Heart left ventricle (tissue), 16 donors: ENCODE measurements around the gene CFAP77. TPM values are rescaled to one million over a fixed set of nuclear protein-coding genes. Genes with fewer than 3 reads are reported as not detected.

Experiments
- ATAC-seq, 4 donors: fragments of 200-7000 bp; cut with Tn5 transposase; one replicate each; pipeline ENCODE4 v1.9.1; 2020 to 2022; ENCODE audit warnings: moderate library complexity in 4 of 4, mild to moderate bottlenecking in 3 of 4, moderate number of reproducible peaks in 1 of 4
- DNase-seq, 5 donors: peaks; one replicate each; pipeline ENCODE4 v3.0.0-alpha.2; 2020
- H3K27ac ChIP-seq, 12 donors: fragments of 200-600 bp; sonication (generic) in 4 of 12; one replicate each; pipeline versions ENCODE4 v1.5.0 to v1.8.0; 2016 to 2022; ENCODE audit warnings: mild to moderate bottlenecking in 2 of 12
- H3K27me3 ChIP-seq, 9 donors: fragments of 200-600 bp; sonication (generic) in 2 of 9; one replicate each; pipeline versions ENCODE4 v1.5.1 to v1.8.0; 2016 to 2022; ENCODE audit warnings: mild to moderate bottlenecking in 3 of 9
- H3K36me3 ChIP-seq, 9 donors: fragments of 200-600 bp; sonication (generic) in 2 of 9; one replicate each; pipeline versions ENCODE4 v1.5.0 to v1.8.0; 2018 to 2022; ENCODE audit warnings: mild to moderate bottlenecking in 2 of 9
- H3K4me1 ChIP-seq, 12 donors: fragments of 200-600 bp; sonication (generic) in 4 of 12; one replicate each; pipeline versions ENCODE4 v1.5.0 to v1.8.0; 2016 to 2022; ENCODE audit warnings: mild to moderate bottlenecking in 3 of 12
- H3K4me3 ChIP-seq, 12 donors: fragments of 200-600 bp; sonication (generic) in 4 of 12; one replicate each; pipeline versions ENCODE4 v1.5.0 to v1.8.0; 2017 to 2022; ENCODE audit warnings: mild to moderate bottlenecking in 9 of 12, moderate library complexity in 4 of 12
- H3K9me3 ChIP-seq, 12 donors: fragments of 200-600 bp; sonication (generic) in 4 of 12; one replicate each; pipeline versions ENCODE4 v1.5.0 to v1.8.0; 2016 to 2022; ENCODE audit warnings: mild to moderate bottlenecking in 1 of 12
- POLR2A ChIP-seq, 2 donors: fragments of 450-650 bp; IDR thresholded peaks; one replicate each; pipeline ENCODE4 v1.6.1; 2017; ENCODE audit warnings: antibody characterized with exemption in 2 of 2, mild to moderate bottlenecking in 2 of 2, moderate library complexity in 2 of 2
- WGBS, 4 donors: extraction: QIAGEN DNeasy Blood & Tissue Kit in 2 of 4; methylation state at CpG; one replicate each; pipeline versions ENCODE4 v1.1.5 to v1.1.7; 2013 to 2018; 5-methylcytosine and 5-hydroxymethylcytosine counted together
- intact Hi-C, 10 donors: fragments of 100-400 bp; cut with DNase I; formaldehyde crosslinking; loops; one replicate each; pipeline versions ENCODE4 v1.11.1 to v1.14.2; 2022
- long read RNA-seq, 3 donors: library from polyadenylated mRNA; unstranded; transcript quantifications; one replicate each; pipeline ENCODE4 v2.0.0, GENCODE V29; 2020 to 2021
- polyA plus RNA-seq, 2 donors: library from polyadenylated mRNA; stranded (reverse); fragments of 200-250 nt; gene quantifications; one replicate each; pipeline ENCODE4 v1.2.3, GENCODE V29; 2013
- total RNA-seq, 9 donors: library from RNA; depleted of rRNA in 2 of 9; stranded (reverse); fragments of >200 nt in 2 of 9; fragmentation: NEBNext Ultra II Directional in 3 of 9; extraction: Animal tissue kit (Norgen Biotek cat#: 25700) in 3 of 9; gene quantifications; one replicate each; pipeline versions ENCODE4 v1.1.0 to v1.2.4, GENCODE V29; 2016 to 2023
- TF ChIP-seq, protein P1 (sequence below), 12 donors: fragments of 200-600 bp; sonication (generic) in 4 of 12; IDR thresholded peaks; one replicate each; pipeline versions ENCODE4 v1.5.0 to v1.8.0; 2018 to 2022; ENCODE audit warnings: antibody characterized with exemption in 12 of 12, mild to moderate bottlenecking in 5 of 12
- donor health status: ischemic (EF 13 %, LVEDD 7.1; RV severe dilation, severe dysfunction).
- donor health status: healthy with polysubstance abuse.
- donor health status: DM: no; HTN: yes; CAD: no.
- donor health status: DM: no; HTN: no; CAD: no.
- donor health status: ischemic (EF 25% LVEDD 6.9; RV normal size, moderate dysfunction).
- donor health status: ischemic (EF 25% LVEDD 5.7; RV mildly dilated, moderate dysfunction).
- donor health status: healthy.
- donor health status: DM: yes; HTN: yes; CAD: no.
- donor health status: ischemic (EF 35%, LVEDD 5.7; RV mildly dilated, moderate dysfunction).
- donor health status: nonischemic (EF 11% LVEDD 7.7; RV severe dilation, severe dysfunction).
- donor health status: DM: yes; HTN: yes; CAD: no.
- donor health status: PGD.
- donor health status: ischemic (EF 29% LVEDD 5.4; RV normal size, mild dysfunction).
- donor health status: nonischemic (EF 23%, LVEDD 6.1; RV moderate dilation, normal function).

Gene CFAP77
- total RNA-seq (1 to 10 TPM; 1.3 to 6.0 (median 2.2) TPM), polyA plus RNA-seq (1 to 10 TPM; 1.6 to 6.8 TPM)
- long read RNA-seq, donor 1, partial matches to known transcripts = 1 of 10 reads
- long read RNA-seq, donor 1, other reads (novel, unspliced or antisense) = 5 of 10 reads
- long read RNA-seq, donor 2, transcript CFAP77-203 (6 exons, 1,638 nt) = major isoform, 11 of 24 reads
- long read RNA-seq, donor 2, partial matches to known transcripts = 2 of 24 reads
- long read RNA-seq, donor 2, other reads (novel, unspliced or antisense) = 11 of 24 reads
- long read RNA-seq, donor 3, partial matches to known transcripts = 0 of 1 reads
- long read RNA-seq, donor 3, other reads (novel, unspliced or antisense) = 1 of 1 reads

DNA sequence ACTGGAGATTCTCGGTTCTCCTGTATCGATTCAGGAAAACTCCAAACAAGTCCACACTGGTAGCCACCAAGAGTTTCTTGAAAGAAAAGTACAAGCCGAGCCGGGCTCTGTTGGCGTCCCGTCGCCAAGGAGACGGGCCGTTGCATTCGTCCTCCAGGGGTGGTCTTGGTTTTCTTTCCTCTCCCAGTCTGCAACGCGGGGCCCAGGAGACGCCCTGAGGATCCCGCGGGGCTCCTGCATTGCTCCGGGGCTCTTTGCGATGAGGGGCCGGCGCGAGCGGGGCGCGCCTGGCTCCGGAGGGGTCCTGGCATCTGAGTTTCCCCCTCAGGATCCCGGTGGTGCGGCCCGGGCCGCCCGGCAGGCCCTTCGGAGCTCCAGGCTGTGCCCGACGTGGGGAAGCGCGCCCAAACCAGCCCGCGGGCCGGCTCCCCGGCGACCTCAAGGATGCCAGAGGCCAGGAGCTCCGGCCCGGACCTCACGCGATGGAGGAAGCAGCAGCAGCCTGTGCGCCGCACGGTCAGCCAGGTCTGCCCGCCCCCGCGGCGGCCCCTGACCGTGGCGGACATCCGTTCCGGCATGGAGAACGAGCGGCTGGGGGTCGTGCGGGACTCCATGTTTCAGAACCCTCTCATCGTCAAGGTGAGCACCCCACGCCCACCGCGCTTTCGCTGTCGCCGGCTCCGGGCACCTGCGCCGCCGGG is at the start of gene CFAP77:
TSS of gene CFAP77 (plus strand) at position 384 of the 701 bp plus-strand sequence. CDS start at position 445, 61 bp downstream.
- 2 to 5% (median 3%) methylated on average over 17 to 69 of the region's 69 CpGs for WGBS, 4 donors
- Histone ChIP-seq H3K4me1 (peaks cover 0 to 59% (median 37%) of the 10 kb centered on the region in 12 donors), H3K36me3 (no peaks in the 10 kb centered on the region)

DNA sequence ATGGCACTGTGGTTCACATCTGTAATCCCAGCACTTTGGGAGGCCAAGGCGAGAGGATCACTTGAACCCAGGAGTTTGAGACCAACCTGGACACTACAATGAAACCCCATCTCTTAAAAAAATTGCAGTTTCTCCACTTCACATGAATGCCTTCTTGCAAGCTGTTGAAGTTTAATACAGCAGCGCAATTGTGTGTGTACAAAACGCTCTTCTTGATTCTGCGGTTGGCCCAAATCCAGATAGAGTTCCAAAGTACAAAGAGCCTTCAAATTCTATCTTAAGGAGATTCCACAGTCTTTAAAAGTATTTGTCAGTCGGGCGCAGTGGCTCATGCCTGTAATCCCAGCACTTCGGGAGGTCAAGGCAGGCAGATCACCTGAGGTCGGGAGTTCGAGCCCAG is 45.9 kb upstream of the CFAP77 start:
- H3K27me3 ChIP-seq = no peaks in the 10 kb centered on the region
- H3K4me3 ChIP-seq = no peak overlapping the region
- intact Hi-C loops = no loop called here
- WGBS, 4 donors = 86 to 96% (median 95%) methylated on average over 6 to 9 of the region's 9 CpGs
- H3K9me3 ChIP-seq = no peaks in the 10 kb centered on the region
- DNase-seq (no peak), ATAC-seq (no peak)
- H3K4me1 ChIP-seq = no peaks in the 10 kb centered on the region
- no peaks in the 10 kb centered on the region for H3K36me3 ChIP-seq
- TF ChIP-seq, protein P1, sequence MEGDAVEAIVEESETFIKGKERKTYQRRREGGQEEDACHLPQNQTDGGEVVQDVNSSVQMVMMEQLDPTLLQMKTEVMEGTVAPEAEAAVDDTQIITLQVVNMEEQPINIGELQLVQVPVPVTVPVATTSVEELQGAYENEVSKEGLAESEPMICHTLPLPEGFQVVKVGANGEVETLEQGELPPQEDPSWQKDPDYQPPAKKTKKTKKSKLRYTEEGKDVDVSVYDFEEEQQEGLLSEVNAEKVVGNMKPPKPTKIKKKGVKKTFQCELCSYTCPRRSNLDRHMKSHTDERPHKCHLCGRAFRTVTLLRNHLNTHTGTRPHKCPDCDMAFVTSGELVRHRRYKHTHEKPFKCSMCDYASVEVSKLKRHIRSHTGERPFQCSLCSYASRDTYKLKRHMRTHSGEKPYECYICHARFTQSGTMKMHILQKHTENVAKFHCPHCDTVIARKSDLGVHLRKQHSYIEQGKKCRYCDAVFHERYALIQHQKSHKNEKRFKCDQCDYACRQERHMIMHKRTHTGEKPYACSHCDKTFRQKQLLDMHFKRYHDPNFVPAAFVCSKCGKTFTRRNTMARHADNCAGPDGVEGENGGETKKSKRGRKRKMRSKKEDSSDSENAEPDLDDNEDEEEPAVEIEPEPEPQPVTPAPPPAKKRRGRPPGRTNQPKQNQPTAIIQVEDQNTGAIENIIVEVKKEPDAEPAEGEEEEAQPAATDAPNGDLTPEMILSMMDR (IDR thresholded peaks at IDR 0.05) = no peak
- no peak for TF ChIP-seq POLR2A (IDR thresholded peaks at IDR 0.05)
- H3K27ac ChIP-seq = no peak overlapping the region

More for the DNA sequence above, at the start of gene CFAP77:
- DNase-seq = peak; percentile 27 to 77 (median 53)
- peaks cover 0 to 58% (median 31%) of the 10 kb centered on the region in 9 donors for H3K27me3 ChIP-seq
- H3K9me3 ChIP-seq = no peaks in the 10 kb centered on the region
- intact Hi-C loops = loop anchor here (2.0 to 10.0 kb wide), 14 partner anchors 55 to 562 kb away; partner anchors contain the start of genes DDX31 (in 1 of the 10), GTF3C4 (in 1 of the 10) and SETX (in 1 of the 10)
- H3K4me3 ChIP-seq = peak within 1 kb of the TSS; percentile 45 to 69 (median 54)
- peak within 1 kb of the TSS; percentile 43 to 91 (median 74) for H3K27ac ChIP-seq
- TF ChIP-seq, protein P1 (IDR thresholded peaks at IDR 0.05) = no peak
- TF ChIP-seq POLR2A (IDR thresholded peaks at IDR 0.05) = no peak
- peak in 3 of 4 donors; percentile 24 to 66 (median 61) for ATAC-seq

DNA sequence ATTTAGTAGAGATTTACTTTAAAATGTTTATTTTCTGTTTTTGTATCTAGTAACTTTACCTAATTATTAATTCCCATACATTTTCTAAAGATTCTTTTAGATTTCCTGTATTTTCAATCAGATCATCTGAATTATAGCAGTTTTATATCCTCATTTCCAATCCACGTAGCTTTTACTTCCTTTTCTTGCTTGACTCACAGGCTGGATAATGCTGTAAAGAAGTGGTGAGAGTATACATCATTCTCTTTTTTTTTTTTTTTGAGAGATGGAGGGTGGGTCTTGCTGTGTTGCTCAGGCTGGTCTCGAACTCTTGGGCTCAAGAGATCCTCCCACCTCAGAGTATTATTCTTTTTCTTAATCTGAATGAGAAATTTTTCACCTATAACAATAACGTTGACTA is 44.0 kb upstream of the CFAP77 start:
- Histone ChIP-seq H3K9me3 (no peaks in the 10 kb centered on the region), H3K36me3 (no peaks in the 10 kb centered on the region), H3K27me3 (no peaks in the 10 kb centered on the region), H3K27ac (no peak overlapping the region), H3K4me3 (no peak overlapping the region), H3K4me1 (no peaks in the 10 kb centered on the region)
- DNase-seq (no peak), ATAC-seq (no peak)
- intact Hi-C loops = no loop called here
- no peak for TF ChIP-seq POLR2A (IDR thresholded peaks at IDR 0.05)
- TF ChIP-seq, protein P1 (IDR thresholded peaks at IDR 0.05) = no peak
- 65 to 75% (median 73%) methylated on average over 3 of the region's 3 CpGs for WGBS, 4 donors

DNA sequence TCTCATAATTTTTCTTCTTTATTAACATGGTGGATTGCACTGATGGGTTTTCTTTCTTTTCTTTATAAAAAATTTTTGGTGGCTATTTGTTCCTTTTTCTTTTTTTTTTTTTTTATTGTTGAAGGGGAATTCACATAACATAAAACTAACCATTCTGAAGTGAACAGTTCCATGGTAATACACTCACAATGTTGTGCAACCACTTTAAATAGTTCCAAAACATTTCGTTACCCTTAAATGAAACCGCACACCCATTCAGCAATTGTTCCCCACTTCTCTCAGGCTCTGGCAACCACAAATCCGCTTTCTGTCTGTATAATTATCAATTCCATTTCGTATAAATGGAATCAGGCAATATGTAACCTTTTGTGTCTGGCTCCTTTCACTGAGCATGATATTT is 43.5 kb upstream of the CFAP77 start:
- Histone ChIP-seq H3K27ac (no peak overlapping the region), H3K27me3 (no peaks in the 10 kb centered on the region), H3K36me3 (no peaks in the 10 kb centered on the region), H3K4me3 (no peak overlapping the region), H3K9me3 (no peaks in the 10 kb centered on the region), H3K4me1 (no peaks in the 10 kb centered on the region)
- no peak for DNase-seq
- no peak for ATAC-seq
- WGBS, 4 donors = 87 to 94% (median 90%) methylated on average over 4 of the region's 4 CpGs
- TF ChIP-seq POLR2A (IDR thresholded peaks at IDR 0.05) = no peak
- TF ChIP-seq, protein P1 (IDR thresholded peaks at IDR 0.05) = no peak
- intact Hi-C loops = no loop called here
